Loucy (cell line): Measurements from ENCODE around the gene DOK6.

Experiments used
- CTCF ChIP-seq: fragments of 200-600 bp; sonication (generic); conservative IDR thresholded peaks from 2 replicates; pipeline ENCODE4 v1.5.1; 2014; ENCODE audit warnings: mild to moderate bottlenecking, antibody characterized with exemption, low read length
- EZH2phosphoT487 ChIP-seq: fragments of 200-600 bp; IDR thresholded peaks from 2 replicates; pipeline ENCODE4 v1.6.1; 2018; ENCODE audit warnings: antibody characterized with exemption, mild to moderate bottlenecking, moderate library complexity, borderline replicate concordance

DNA sequence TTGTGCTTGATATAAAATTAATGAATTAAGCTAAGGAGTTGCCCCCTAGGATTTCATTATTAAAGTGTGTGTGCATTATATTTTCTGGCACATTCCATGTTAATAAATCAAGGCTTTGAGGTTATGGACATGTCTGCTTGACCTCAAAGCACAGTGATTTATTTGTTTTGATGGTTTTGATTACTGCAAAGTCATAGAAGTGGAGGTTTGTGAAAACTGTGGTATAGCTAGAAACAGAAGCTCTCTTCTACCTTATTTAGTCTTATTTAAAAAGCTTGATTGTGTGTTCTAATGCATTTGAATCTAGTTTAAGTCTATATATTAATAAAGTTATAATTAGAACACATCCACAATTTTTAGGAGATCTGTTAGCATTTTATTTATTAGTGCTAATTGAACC is 32.2 kb downstream of the DOK6 start:
- TF ChIP-seq CTCF (no peak), EZH2phosphoT487 (no peak)
